ENCODE results near the gene GPX4. TPM values are rescaled to one million over a fixed set of nuclear protein-coding genes. Genes with fewer than 3 reads are reported as not detected.

GPX4 gene
- total and polyA plus RNA-seq, 10 of the 15 experiments (the other 5 are each of a cell fraction or from before 2014, with no cell fraction given), result 33.3 to 749 (median 297) TPM

DNA sequence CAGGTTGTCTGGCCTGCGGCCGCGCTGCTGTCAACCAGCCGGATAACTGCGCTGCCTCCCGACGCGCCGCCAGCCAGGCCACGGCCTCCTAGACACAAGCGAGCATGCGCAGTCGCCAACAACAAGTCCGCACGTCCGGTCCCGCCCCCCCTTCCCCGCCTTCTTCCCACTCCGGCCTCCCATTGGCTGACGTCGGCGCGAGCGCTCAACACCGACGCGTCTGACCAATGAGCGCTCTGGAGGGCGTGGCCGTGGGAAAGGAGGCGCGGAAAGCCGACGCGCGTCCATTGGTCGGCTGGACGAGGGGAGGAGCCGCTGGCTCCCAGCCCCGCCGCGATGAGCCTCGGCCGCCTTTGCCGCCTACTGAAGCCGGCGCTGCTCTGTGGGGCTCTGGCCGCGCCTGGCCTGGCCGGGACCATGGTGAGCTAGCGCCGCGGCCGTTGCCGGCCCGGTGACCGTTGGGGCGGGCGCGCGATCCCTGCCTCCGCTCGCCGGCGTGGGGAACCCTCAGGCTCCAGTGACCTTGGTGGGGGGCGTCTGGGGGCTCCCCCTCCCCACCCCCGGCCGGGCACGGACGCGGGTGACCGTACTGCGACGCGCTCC lies at the start of gene GPX4 (continued):
- TF ChIP-seq DPF2 (IDR thresholded peaks at IDR 0.05) (peak; percentile 72), SIX5 (IDR thresholded peaks at IDR 0.05; ENCODE audit: low read depth, low read length, severe bottlenecking) (no peak), HDAC2 (IDR thresholded peaks at IDR 0.05) (no peak), RFX5 (IDR thresholded peaks at IDR 0.05; ENCODE audit: low read depth, low read length) (peak; percentile 88), CREB1 (IDR thresholded peaks at IDR 0.05; ENCODE audit: low read depth) (peak; percentile 75; the same call in 1 of the 2 replicates), ZNF24 (IDR thresholded peaks at IDR 0.05) (no peak), NR2F1 (conservative IDR thresholded peaks at IDR 0.05) (0 out of 2 replicates have a peak, but pooled peaks have one; percentile 38), RAD51 (IDR thresholded peaks at IDR 0.05) (no peak), ASH2L (IDR thresholded peaks at IDR 0.05; ENCODE audit: borderline replicate concordance, low read depth) (no peak), ZNF384 (IDR thresholded peaks at IDR 0.05; ENCODE audit: borderline replicate concordance, low read depth, low read length) (no peak), STAT1 (conservative IDR thresholded peaks at IDR 0.05) (0 out of 2 replicates have a peak, but pooled peaks have one; percentile 45), RUNX3 (IDR thresholded peaks at IDR 0.05; ENCODE audit: low read length) (no peak; the same call in 1 of the 2 replicates), ZSCAN29 (IDR thresholded peaks at IDR 0.05) (0 out of 2 replicates have a peak, but pooled peaks have one; percentile 23), ATF7 (IDR thresholded peaks at IDR 0.05; ENCODE audit: low read depth) (no peak), SMARCA5 (IDR thresholded peaks at IDR 0.05) (peak; percentile 68), MXI1 (IDR thresholded peaks at IDR 0.05; ENCODE audit: low read depth, low read length) (0 out of 2 replicates have a peak, but pooled peaks have one; percentile 25)
- TF ChIP-seq, protein P1, sequence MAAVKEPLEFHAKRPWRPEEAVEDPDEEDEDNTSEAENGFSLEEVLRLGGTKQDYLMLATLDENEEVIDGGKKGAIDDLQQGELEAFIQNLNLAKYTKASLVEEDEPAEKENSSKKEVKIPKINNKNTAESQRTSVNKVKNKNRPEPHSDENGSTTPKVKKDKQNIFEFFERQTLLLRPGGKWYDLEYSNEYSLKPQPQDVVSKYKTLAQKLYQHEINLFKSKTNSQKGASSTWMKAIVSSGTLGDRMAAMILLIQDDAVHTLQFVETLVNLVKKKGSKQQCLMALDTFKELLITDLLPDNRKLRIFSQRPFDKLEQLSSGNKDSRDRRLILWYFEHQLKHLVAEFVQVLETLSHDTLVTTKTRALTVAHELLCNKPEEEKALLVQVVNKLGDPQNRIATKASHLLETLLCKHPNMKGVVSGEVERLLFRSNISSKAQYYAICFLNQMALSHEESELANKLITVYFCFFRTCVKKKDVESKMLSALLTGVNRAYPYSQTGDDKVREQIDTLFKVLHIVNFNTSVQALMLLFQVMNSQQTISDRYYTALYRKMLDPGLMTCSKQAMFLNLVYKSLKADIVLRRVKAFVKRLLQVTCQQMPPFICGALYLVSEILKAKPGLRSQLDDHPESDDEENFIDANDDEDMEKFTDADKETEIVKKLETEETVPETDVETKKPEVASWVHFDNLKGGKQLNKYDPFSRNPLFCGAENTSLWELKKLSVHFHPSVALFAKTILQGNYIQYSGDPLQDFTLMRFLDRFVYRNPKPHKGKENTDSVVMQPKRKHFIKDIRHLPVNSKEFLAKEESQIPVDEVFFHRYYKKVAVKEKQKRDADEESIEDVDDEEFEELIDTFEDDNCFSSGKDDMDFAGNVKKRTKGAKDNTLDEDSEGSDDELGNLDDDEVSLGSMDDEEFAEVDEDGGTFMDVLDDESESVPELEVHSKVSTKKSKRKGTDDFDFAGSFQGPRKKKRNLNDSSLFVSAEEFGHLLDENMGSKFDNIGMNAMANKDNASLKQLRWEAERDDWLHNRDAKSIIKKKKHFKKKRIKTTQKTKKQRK (IDR thresholded peaks at IDR 0.05; ENCODE audit: low read depth, low read length), result no peak
- TF ChIP-seq, protein P2, sequence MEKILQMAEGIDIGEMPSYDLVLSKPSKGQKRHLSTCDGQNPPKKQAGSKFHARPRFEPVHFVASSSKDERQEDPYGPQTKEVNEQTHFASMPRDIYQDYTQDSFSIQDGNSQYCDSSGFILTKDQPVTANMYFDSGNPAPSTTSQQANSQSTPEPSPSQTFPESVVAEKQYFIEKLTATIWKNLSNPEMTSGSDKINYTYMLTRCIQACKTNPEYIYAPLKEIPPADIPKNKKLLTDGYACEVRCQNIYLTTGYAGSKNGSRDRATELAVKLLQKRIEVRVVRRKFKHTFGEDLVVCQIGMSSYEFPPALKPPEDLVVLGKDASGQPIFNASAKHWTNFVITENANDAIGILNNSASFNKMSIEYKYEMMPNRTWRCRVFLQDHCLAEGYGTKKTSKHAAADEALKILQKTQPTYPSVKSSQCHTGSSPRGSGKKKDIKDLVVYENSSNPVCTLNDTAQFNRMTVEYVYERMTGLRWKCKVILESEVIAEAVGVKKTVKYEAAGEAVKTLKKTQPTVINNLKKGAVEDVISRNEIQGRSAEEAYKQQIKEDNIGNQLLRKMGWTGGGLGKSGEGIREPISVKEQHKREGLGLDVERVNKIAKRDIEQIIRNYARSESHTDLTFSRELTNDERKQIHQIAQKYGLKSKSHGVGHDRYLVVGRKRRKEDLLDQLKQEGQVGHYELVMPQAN (conservative IDR thresholded peaks at IDR 0.05), result peak; percentile 87
- TF ChIP-seq, protein P3, sequence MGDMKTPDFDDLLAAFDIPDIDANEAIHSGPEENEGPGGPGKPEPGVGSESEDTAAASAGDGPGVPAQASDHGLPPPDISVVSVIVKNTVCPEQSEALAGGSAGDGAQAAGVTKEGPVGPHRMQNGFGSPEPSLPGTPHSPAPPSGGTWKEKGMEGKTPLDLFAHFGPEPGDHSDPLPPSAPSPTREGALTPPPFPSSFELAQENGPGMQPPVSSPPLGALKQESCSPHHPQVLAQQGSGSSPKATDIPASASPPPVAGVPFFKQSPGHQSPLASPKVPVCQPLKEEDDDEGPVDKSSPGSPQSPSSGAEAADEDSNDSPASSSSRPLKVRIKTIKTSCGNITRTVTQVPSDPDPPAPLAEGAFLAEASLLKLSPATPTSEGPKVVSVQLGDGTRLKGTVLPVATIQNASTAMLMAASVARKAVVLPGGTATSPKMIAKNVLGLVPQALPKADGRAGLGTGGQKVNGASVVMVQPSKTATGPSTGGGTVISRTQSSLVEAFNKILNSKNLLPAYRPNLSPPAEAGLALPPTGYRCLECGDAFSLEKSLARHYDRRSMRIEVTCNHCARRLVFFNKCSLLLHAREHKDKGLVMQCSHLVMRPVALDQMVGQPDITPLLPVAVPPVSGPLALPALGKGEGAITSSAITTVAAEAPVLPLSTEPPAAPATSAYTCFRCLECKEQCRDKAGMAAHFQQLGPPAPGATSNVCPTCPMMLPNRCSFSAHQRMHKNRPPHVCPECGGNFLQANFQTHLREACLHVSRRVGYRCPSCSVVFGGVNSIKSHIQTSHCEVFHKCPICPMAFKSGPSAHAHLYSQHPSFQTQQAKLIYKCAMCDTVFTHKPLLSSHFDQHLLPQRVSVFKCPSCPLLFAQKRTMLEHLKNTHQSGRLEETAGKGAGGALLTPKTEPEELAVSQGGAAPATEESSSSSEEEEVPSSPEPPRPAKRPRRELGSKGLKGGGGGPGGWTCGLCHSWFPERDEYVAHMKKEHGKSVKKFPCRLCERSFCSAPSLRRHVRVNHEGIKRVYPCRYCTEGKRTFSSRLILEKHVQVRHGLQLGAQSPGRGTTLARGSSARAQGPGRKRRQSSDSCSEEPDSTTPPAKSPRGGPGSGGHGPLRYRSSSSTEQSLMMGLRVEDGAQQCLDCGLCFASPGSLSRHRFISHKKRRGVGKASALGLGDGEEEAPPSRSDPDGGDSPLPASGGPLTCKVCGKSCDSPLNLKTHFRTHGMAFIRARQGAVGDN (IDR thresholded peaks at IDR 0.05), result peak; percentile 64
- TF ChIP-seq, protein P4, sequence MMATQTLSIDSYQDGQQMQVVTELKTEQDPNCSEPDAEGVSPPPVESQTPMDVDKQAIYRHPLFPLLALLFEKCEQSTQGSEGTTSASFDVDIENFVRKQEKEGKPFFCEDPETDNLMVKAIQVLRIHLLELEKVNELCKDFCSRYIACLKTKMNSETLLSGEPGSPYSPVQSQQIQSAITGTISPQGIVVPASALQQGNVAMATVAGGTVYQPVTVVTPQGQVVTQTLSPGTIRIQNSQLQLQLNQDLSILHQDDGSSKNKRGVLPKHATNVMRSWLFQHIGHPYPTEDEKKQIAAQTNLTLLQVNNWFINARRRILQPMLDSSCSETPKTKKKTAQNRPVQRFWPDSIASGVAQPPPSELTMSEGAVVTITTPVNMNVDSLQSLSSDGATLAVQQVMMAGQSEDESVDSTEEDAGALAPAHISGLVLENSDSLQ (IDR thresholded peaks at IDR 0.05), result peak; percentile 62
- TF ChIP-seq, protein P5, sequence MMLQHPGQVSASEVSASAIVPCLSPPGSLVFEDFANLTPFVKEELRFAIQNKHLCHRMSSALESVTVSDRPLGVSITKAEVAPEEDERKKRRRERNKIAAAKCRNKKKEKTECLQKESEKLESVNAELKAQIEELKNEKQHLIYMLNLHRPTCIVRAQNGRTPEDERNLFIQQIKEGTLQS (IDR thresholded peaks at IDR 0.05; ENCODE audit: borderline replicate concordance, extremely low read depth, low read depth, low read length), result no peak
